OCI-LY3 (cell line): ENCODE results near the gene GAS7.

Experiments
- H2AFZ ChIP-seq: fragments of 200-600, 300-600 bp; shearing (Covaris generic); 2 replicates; pipeline ENCODE4 v1.6.0; 2014; ENCODE audit warnings: antibody characterized with exemption, low read depth, low read length
- H3K27ac ChIP-seq: fragments of 200-600, 300-600 bp; sonication (generic); 2 replicates; pipeline ENCODE4 v1.5.1; 2014; ENCODE audit warnings: mild to moderate bottlenecking, low read length, moderate library complexity, mixed read lengths
- H3K27me3 ChIP-seq: fragments of 200-600, 300-600 bp; sonication (generic); 2 replicates; pipeline ENCODE4 v1.6.1; 2014; ENCODE audit warnings: low read depth, low read length, mixed read lengths
- H3K36me3 ChIP-seq: fragments of 200-600, 300-600 bp; sonication (generic); replicated peaks from 2 replicates; pipeline ENCODE3; 2014; ENCODE audit warnings: low read depth, low read length, mixed read lengths
- H3K4me1 ChIP-seq: fragments of 300-600, 200-600 bp; sonication (generic); 2 replicates; pipeline ENCODE4 v1.6.1; 2014; ENCODE audit warnings: low read length, mixed read lengths
- H3K4me2 ChIP-seq: fragments of 200-600, 300-600 bp; sonication (generic); 2 replicates; pipeline ENCODE4 v1.6.1; 2014; ENCODE audit warnings: low read length, mixed read lengths
- H3K4me3 ChIP-seq: fragments of 300-600, 200-600 bp; sonication (generic); 2 replicates; pipeline ENCODE4 v1.5.1; 2014; ENCODE audit warnings: antibody characterized with exemption, mild to moderate bottlenecking, low read length, moderate library complexity
- H3K79me2 ChIP-seq: fragments of 300-600, 200-600 bp; shearing (Covaris generic); 2 replicates; pipeline ENCODE4 v1.6.1; 2014; ENCODE audit warnings: mild to moderate bottlenecking, low read length, mixed read lengths
- H3K9ac ChIP-seq: fragments of 300-600, 200-600 bp; shearing (Covaris generic); 2 replicates; pipeline ENCODE4 v1.6.0; 2014; ENCODE audit warnings: mild to moderate bottlenecking, low read length, moderate library complexity
- H3K9me3 ChIP-seq: fragments of 200-600, 300-600 bp; shearing (Covaris generic); 2 replicates; pipeline ENCODE4 v1.6.1; 2014; ENCODE audit warnings: low read length, mixed read lengths; ENCODE audit not compliant: insufficient read depth
- H4K20me1 ChIP-seq: fragments of 200-600, 300-600 bp; sonication (generic); 2 replicates; pipeline ENCODE4 v1.6.1; 2016; ENCODE audit warnings: low read length, mixed read lengths; ENCODE audit not compliant: insufficient read depth
- EZH2phosphoT487 ChIP-seq: fragments of 200-600 bp; shearing (Covaris generic); IDR thresholded peaks from 2 replicates; pipeline ENCODE4 v1.6.1; 2018; ENCODE audit warnings: antibody characterized with exemption, mixed run types, low read depth
- TF ChIP-seq, protein P1 (sequence below): fragments of 200-600, 300-600 bp; sonication (generic); IDR thresholded peaks from 2 replicates; pipeline ENCODE4 v1.5.1; 2014; ENCODE audit warnings: antibody characterized with exemption, low read length, low read depth

Gene GAS7

DNA sequence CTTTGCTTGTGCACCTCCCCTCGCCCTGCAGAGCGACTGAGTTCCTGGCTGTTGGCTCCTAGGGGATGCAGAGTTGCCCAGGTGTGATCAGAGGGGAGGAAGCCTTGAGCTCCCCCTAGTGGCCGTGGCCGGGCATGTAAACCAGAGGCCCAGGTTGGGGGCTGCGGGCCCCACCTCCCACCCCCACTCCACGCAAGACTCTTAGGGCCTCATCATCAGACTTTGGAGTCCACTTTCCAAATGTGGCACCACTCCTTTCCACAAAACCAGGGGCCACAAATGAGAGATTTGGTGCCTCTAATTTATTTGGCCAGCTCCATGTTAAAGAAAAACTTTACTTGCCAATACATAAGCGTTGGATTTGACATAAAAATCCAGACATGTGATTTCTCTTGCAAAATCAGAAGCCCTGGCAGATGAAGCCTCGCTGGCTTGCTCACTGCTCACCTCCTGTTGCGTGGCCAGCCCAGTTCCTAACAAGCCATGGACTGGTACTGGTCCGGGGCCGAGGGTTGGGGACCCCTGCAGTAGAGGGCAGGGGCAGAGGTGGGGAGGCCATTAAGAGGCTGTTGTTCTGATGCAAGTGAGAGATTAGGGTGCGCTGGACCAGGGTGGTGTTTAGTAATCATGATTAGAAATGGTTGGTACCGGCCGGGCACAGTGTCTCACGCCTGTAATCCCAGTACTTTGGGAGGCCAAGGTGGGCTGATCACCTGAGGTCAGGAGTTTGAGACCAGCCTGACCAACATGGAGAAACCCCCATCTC lies 28.7 kb upstream of the GAS7 start:
- H3K4me2 ChIP-seq: no peak overlapping the region
- H3K27me3 ChIP-seq: no peaks in the 10 kb centered on the region
- no peaks in the 10 kb centered on the region for H4K20me1 ChIP-seq
- no peak overlapping the region for H3K4me3 ChIP-seq
- no peaks in the 10 kb centered on the region for H3K9me3 ChIP-seq
- no peak for TF ChIP-seq EZH2phosphoT487
- TF ChIP-seq, protein P1, sequence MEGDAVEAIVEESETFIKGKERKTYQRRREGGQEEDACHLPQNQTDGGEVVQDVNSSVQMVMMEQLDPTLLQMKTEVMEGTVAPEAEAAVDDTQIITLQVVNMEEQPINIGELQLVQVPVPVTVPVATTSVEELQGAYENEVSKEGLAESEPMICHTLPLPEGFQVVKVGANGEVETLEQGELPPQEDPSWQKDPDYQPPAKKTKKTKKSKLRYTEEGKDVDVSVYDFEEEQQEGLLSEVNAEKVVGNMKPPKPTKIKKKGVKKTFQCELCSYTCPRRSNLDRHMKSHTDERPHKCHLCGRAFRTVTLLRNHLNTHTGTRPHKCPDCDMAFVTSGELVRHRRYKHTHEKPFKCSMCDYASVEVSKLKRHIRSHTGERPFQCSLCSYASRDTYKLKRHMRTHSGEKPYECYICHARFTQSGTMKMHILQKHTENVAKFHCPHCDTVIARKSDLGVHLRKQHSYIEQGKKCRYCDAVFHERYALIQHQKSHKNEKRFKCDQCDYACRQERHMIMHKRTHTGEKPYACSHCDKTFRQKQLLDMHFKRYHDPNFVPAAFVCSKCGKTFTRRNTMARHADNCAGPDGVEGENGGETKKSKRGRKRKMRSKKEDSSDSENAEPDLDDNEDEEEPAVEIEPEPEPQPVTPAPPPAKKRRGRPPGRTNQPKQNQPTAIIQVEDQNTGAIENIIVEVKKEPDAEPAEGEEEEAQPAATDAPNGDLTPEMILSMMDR: peak; percentile 64
- no peaks in the 10 kb centered on the region for H3K4me1 ChIP-seq
- H3K36me3 ChIP-seq: no peaks in the 10 kb centered on the region
- H2AFZ ChIP-seq: no peak overlapping the region
- H3K27ac ChIP-seq: no peak overlapping the region
- no peak overlapping the region for H3K9ac ChIP-seq
- H3K79me2 ChIP-seq: no peaks in the 10 kb centered on the region

- H2AFZ ChIP-seq: no peak overlapping the region
- no peak overlapping the region for H3K9ac ChIP-seq
- H3K9me3 ChIP-seq: no peaks in the 10 kb centered on the region
- H3K4me1 ChIP-seq: no peaks in the 10 kb centered on the region
- no peak overlapping the region for H3K4me3 ChIP-seq
- no peak overlapping the region for H3K4me2 ChIP-seq
- no peaks in the 10 kb centered on the region for H3K36me3 ChIP-seq
- no peak overlapping the region for H3K27ac ChIP-seq
- TF ChIP-seq, protein P1: no peak
- TF ChIP-seq EZH2phosphoT487: no peak
- no peaks in the 10 kb centered on the region for H3K27me3 ChIP-seq
- H4K20me1 ChIP-seq: no peaks in the 10 kb centered on the region
- H3K79me2 ChIP-seq: no peaks in the 10 kb centered on the region
These were observed 26.3 kb upstream of the GAS7 start for GRCh38 chr17:10224582-10225195.

DNA sequence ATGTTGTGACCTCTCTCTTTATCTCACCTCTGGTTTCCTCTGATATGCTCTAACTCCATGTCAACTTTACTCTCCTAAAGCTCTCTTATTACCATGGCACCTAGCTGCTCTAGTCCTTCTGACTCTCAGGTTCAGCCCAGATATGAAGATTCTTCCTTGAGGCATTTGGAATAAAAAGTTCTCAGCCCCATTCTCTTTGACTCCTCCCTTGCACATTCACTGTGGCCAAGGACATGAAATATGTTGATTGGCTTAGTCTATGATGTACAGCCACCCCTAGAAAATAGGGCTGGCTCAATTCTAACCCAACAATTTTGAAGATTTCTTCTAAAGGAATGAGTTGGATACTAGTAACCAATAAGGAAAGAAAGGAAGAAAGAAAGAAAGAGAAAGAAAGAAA lies 20.8 kb upstream of the GAS7 start:
- H3K4me2 ChIP-seq: no peak overlapping the region
- H3K79me2 ChIP-seq: no peaks in the 10 kb centered on the region
- no peak overlapping the region for H2AFZ ChIP-seq
- no peaks in the 10 kb centered on the region for H3K4me1 ChIP-seq
- H3K9me3 ChIP-seq: no peaks in the 10 kb centered on the region
- no peak overlapping the region for H3K9ac ChIP-seq
- no peak for TF ChIP-seq EZH2phosphoT487
- TF ChIP-seq, protein P1: no peak
- H3K36me3 ChIP-seq: no peaks in the 10 kb centered on the region
- H4K20me1 ChIP-seq: no peaks in the 10 kb centered on the region
- H3K4me3 ChIP-seq: no peak overlapping the region
- H3K27me3 ChIP-seq: no peaks in the 10 kb centered on the region
- H3K27ac ChIP-seq: no peak overlapping the region

GRCh38 chr17:10217916-10218315 lies 19.5 kb upstream of the GAS7 start:
- no peaks in the 10 kb centered on the region for H4K20me1 ChIP-seq
- H3K4me1 ChIP-seq: no peaks in the 10 kb centered on the region
- H2AFZ ChIP-seq: no peak overlapping the region
- H3K79me2 ChIP-seq: no peaks in the 10 kb centered on the region
- H3K27me3 ChIP-seq: no peaks in the 10 kb centered on the region
- no peak overlapping the region for H3K9ac ChIP-seq
- H3K27ac ChIP-seq: no peak overlapping the region
- no peak overlapping the region for H3K4me2 ChIP-seq
- no peaks in the 10 kb centered on the region for H3K36me3 ChIP-seq
- TF ChIP-seq EZH2phosphoT487: no peak
- TF ChIP-seq, protein P1: no peak
- H3K9me3 ChIP-seq: no peaks in the 10 kb centered on the region
- no peak overlapping the region for H3K4me3 ChIP-seq
